LoVo (cell line): ENCODE results near the gene REM1.

Source experiments
- DNase-seq: peaks from one replicate; pipeline ENCODE4 v3.0.0-alpha.2; 2016; ENCODE audit warnings: low spot score

REM1 gene

DNA sequence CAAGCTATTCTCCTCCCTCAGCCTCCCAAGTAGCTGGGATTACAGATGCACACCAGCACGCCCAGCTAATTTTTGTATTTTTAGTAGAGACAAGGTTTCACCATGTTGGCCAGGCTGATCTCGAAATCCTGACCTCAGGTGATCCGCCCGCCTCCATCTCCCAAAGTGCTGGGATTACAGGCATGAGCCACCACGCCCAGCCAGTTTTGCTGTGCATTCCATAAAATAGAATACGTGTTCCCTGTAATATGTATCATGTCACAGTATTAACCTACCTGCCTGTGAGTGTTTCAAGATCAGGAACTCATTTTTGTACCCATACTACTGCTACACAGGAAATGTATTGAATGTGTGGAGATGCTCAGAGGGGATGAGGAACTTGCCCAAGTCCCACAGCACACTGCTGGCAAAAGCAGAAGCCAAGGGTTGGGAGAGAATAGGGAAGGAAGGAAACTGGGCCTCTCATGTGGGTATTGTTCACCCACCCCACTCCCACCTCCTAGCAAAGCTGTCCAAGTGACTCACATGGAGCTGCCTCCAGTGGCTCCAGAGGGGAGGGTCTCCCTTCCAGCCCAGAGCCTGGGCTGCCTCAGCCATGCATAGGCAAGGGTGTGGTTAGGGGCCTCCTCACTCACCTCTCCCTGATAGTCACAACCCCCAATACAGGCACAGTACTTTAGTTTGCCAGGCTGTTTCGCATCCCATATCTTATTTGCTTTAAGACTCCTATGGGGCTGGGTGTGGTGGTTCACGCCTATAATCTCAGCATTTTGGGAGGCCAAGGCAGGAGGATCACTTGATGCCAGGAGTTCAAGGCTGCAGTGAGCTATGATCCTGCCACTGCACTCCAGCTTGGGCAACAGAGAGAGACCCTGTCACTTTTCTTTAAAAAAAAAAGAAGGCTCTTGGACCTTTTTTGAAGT, 48.5 kb downstream of the REM1 start:
- no peak for DNase-seq

DNA sequence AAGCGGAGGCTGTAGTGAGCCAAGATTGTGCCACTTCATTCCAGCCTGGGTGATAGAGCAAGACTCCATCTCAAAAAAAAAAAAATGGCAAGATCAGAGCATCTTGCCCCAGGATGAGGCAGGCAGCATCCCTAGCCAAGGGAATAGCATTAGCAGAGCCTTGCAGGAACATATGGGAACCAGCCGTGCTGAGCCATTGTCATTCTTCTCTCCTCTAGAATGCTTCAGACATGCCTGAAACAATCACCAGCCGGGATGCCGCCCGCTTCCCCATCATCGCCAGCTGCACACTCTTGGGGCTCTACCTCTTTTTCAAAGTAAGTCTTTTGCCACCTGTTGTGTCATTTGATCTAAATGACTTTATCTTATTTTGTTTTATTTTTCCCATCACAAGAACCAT, 52.2 kb downstream of the REM1 start:
- no peak for DNase-seq
